K562 (cell line): ENCODE measurements around the gene ST8SIA4.

Source experiments
- EP300 ChIP-seq: IDR thresholded peaks from 2 replicates; pipeline ENCODE4 v1.6.1; 2012; ENCODE audit warnings: low read length, improper control_type of control experiment
- GABPA ChIP-seq: fragments of 200-800 bp; sonication (Bioruptor generic); conservative IDR thresholded peaks from 2 replicates; pipeline ENCODE4 v1.6.1; 2016; ENCODE audit warnings: low read depth, missing genetic modification characterization, missing compliant biosample characterization
- JUN ChIP-seq, 2 experiments: sonication (generic) in 1 of 2; formaldehyde crosslinking in 1 of 2; IDR thresholded peaks; 2 replicates each; pipeline versions ENCODE4 v1.6.1 to v1.8.0; 2012 to 2022; ENCODE audit warnings: borderline replicate concordance in 2 of 2, mild to moderate bottlenecking in 2 of 2, improper control_type of control experiment in 1 of 2, low read depth in 1 of 2, low read length in 1 of 2, missing genetic modification reagents in 1 of 2
- MBD2 ChIP-seq: sonication (generic); IDR thresholded peaks from 2 replicates; pipeline ENCODE4 v1.6.1; 2016; ENCODE audit warnings: low read depth, borderline replicate concordance
- NR2C1 ChIP-seq, 2 experiments: fragments of 450-650 bp; IDR thresholded peaks; 2 replicates each; pipeline ENCODE4 v1.6.1; 2017; ENCODE audit warnings: mild to moderate bottlenecking in 2 of 2, antibody characterized with exemption in 1 of 2, inconsistent platforms in 1 of 2, missing compliant biosample characterization in 1 of 2, missing genetic modification characterization in 1 of 2

- no peak for TF ChIP-seq JUN (IDR thresholded peaks at IDR 0.05; ENCODE audit: borderline replicate concordance, low read depth, low read length)
- TF ChIP-seq JUN (CRISPR knock-in tag; IDR thresholded peaks at IDR 0.05; ENCODE audit: borderline replicate concordance) = no peak
- no peak for TF ChIP-seq MBD2
- TF ChIP-seq GABPA = no peak
- no peak for TF ChIP-seq EP300
- TF ChIP-seq NR2C1 (IDR thresholded peaks at IDR 0.05) = no peak
- no peak for TF ChIP-seq NR2C1 (tag; IDR thresholded peaks at IDR 0.05)
These were observed 7.0 kb downstream of the ST8SIA4 start for GRCh38 chr5:100896054-100896453.
